Trophoblast cell (in vitro differentiated cells and primary cell): Measurements from ENCODE around the gene AOAH.

Experiments used
- DNase-seq, 2 donors: peaks; one replicate each; pipeline ENCODE4 v3.0.0-alpha.2; 2016
- H2AFZ ChIP-seq: 2 replicates; pipeline ENCODE4 v1.6.1; 2013; ENCODE audit warnings: low read length, moderate library complexity, mild to moderate bottlenecking; ENCODE audit not compliant: insufficient read depth, poor library complexity
- H2AK5ac ChIP-seq: 2 replicates; pipeline ENCODE4 v1.6.1; 2013; ENCODE audit warnings: mild to moderate bottlenecking, low read length
- H2BK120ac ChIP-seq: 2 replicates; pipeline ENCODE4 v1.6.1; 2013; ENCODE audit warnings: low read length, mild to moderate bottlenecking, moderate library complexity; ENCODE audit not compliant: insufficient read depth, poor library complexity
- H2BK12ac ChIP-seq: 2 replicates; pipeline ENCODE4 v1.6.1; 2013; ENCODE audit warnings: mild to moderate bottlenecking, low read length, moderate library complexity
- H2BK5ac ChIP-seq: 2 replicates; pipeline ENCODE4 v1.6.1; 2013; ENCODE audit warnings: low read length, low read depth, moderate library complexity, mild to moderate bottlenecking; ENCODE audit not compliant: poor library complexity
- H3K14ac ChIP-seq: 2 replicates; pipeline ENCODE4 v1.6.1; 2013; ENCODE audit warnings: mild to moderate bottlenecking, low read length
- H3K18ac ChIP-seq: 2 replicates; pipeline ENCODE4 v1.6.1; 2013; ENCODE audit warnings: mild to moderate bottlenecking, low read length
- H3K23ac ChIP-seq: 2 replicates; pipeline ENCODE4 v1.6.1; 2013; ENCODE audit warnings: low read length
- H3K27ac ChIP-seq: 2 replicates; pipeline ENCODE4 v1.5.1; 2013; ENCODE audit warnings: low read depth, mild to moderate bottlenecking, inconsistent platforms, low read length, moderate library complexity
- H3K27me3 ChIP-seq: 2 replicates; pipeline ENCODE4 v1.6.1; 2013; ENCODE audit warnings: inconsistent platforms, mild to moderate bottlenecking, low read length, moderate library complexity; ENCODE audit not compliant: insufficient read depth
- H3K36me3 ChIP-seq, 2 experiments: 1 replicate in 1 of 2; 2 replicates in 1 of 2; pipeline ENCODE4 v1.6.1; 2013; ENCODE audit warnings: low read length in 2 of 2, mild to moderate bottlenecking in 2 of 2, moderate library complexity in 1 of 2; ENCODE audit not compliant: insufficient read depth in 2 of 2, control insufficient read depth in 1 of 2
- H3K4ac ChIP-seq: 2 replicates; pipeline ENCODE4 v1.6.1; 2013; ENCODE audit warnings: low read depth, mild to moderate bottlenecking, low read length, moderate library complexity
- H3K4me1 ChIP-seq, 2 experiments: 1 replicate in 1 of 2; 2 replicates in 1 of 2; pipeline ENCODE4 v1.6.1; 2013; ENCODE audit warnings: low read length in 2 of 2, mild to moderate bottlenecking in 2 of 2, moderate library complexity in 1 of 2; ENCODE audit not compliant: insufficient read depth in 2 of 2, control insufficient read depth in 1 of 2
- H3K4me2 ChIP-seq: 2 replicates; pipeline ENCODE4 v1.6.1; 2013; ENCODE audit warnings: inconsistent platforms, mild to moderate bottlenecking, low read length, moderate library complexity
- H3K4me3 ChIP-seq: 2 replicates; pipeline ENCODE4 v1.5.1; 2013; ENCODE audit warnings: mild to moderate bottlenecking, low read depth, low read length, inconsistent platforms
- H3K79me1 ChIP-seq: one replicate; pipeline ENCODE4 v1.6.1; 2013; ENCODE audit warnings: low read length
- H3K79me2 ChIP-seq: 2 replicates; pipeline ENCODE4 v1.6.1; 2013; ENCODE audit warnings: low read length, mild to moderate bottlenecking; ENCODE audit not compliant: control insufficient read depth, insufficient read depth, poor library complexity
- H3K9ac ChIP-seq: 2 replicates; pipeline ENCODE4 v1.6.1; 2013; ENCODE audit warnings: mild to moderate bottlenecking, low read length
- H3K9me3 ChIP-seq: 2 replicates; pipeline ENCODE4 v1.6.1; 2013; ENCODE audit warnings: low read depth, mild to moderate bottlenecking, control low read depth, inconsistent platforms, low read length; ENCODE audit not compliant: insufficient read depth
- H4K12ac ChIP-seq: 2 replicates; pipeline ENCODE4 v1.6.1; 2013; ENCODE audit warnings: low read depth, mild to moderate bottlenecking, low read length, moderate library complexity
- H4K8ac ChIP-seq: 2 replicates; pipeline ENCODE4 v1.6.1; 2013; ENCODE audit warnings: low read depth, mild to moderate bottlenecking, low read length, moderate library complexity
- H4K91ac ChIP-seq: one replicate; pipeline ENCODE4 v1.6.1; 2013; ENCODE audit warnings: low read depth, mild to moderate bottlenecking, low read length, moderate library complexity
- WGBS: extraction: QIAGEN DNeasy Blood & Tissue Kit; methylation state at CpG from one replicate; pipeline ENCODE4 v1.1.7; 2013; ENCODE audit warnings: missing lambda C conversion rate; ENCODE audit not compliant: insufficient read length, insufficient coverage; ENCODE audit errors: extremely low coverage; 5-methylcytosine and 5-hydroxymethylcytosine counted together

AOAH gene

GRCh38 chr7:36742911-36743775, 18.8 kb upstream of the AOAH start:
- H3K4me2 ChIP-seq, result no peak overlapping the region
- H2BK5ac ChIP-seq, result no peak overlapping the region
- H3K79me2 ChIP-seq, result no peaks in the 10 kb centered on the region
- no peak overlapping the region for H4K8ac ChIP-seq
- H3K79me1 ChIP-seq, result no peaks in the 10 kb centered on the region
- H3K4me1 ChIP-seq, result peaks cover 0 to 5% of the 10 kb centered on the region in 2 experiments
- H3K9ac ChIP-seq, result no peak overlapping the region
- no peaks in the 10 kb centered on the region for H3K9me3 ChIP-seq
- no peak overlapping the region for H3K14ac ChIP-seq
- peak in 1 of 2 donors; percentile 36 for DNase-seq
- H3K4ac ChIP-seq, result no peak overlapping the region
- H3K27ac ChIP-seq, result no peak overlapping the region
- no peak overlapping the region for H2AK5ac ChIP-seq
- H2BK120ac ChIP-seq, result no peak overlapping the region
- no peaks in the 10 kb centered on the region for H3K36me3 ChIP-seq
- H3K27me3 ChIP-seq, result no peaks in the 10 kb centered on the region
- no peak overlapping the region for H4K91ac ChIP-seq
- no peak overlapping the region for H3K4me3 ChIP-seq
- no peak overlapping the region for H2BK12ac ChIP-seq
- no peak overlapping the region for H4K12ac ChIP-seq
- H3K23ac ChIP-seq, result no peak overlapping the region
- H2AFZ ChIP-seq, result no peak overlapping the region
- no peak overlapping the region for H3K18ac ChIP-seq
- no CpG with 5 or more reads among the region's 6 CpGs for WGBS

DNA sequence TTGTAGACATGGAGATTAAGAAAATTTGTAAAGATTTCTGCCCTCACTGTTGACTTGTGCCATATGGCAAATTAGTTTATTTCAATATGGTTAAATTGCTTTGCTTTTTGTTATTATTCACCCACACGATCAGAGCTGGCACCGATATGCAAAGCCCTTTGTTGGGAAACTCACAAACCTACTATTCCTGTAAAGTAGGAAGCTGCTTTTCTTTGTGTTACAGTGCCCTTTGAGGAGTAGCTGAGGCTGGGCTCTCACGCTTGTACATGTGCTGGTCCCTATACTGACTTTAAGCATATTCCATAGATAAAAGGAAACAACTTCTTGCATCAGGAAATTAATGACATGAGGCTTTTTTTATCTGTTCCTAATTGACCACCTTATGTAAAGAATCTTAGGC, 17.6 kb upstream of the AOAH start:
- no peak overlapping the region for H2BK12ac ChIP-seq
- no peaks in the 10 kb centered on the region for H3K79me1 ChIP-seq
- H3K4me1 ChIP-seq, result peaks cover 0 to 2% of the 10 kb centered on the region in 2 experiments
- no peaks in the 10 kb centered on the region for H3K36me3 ChIP-seq
- H3K79me2 ChIP-seq, result no peaks in the 10 kb centered on the region
- no peak overlapping the region for H2AFZ ChIP-seq
- no peak for DNase-seq
- no peak overlapping the region for H3K4ac ChIP-seq
- no CpG with 5 or more reads among the region's 3 CpGs for WGBS
- no peak overlapping the region for H2BK5ac ChIP-seq
- H2AK5ac ChIP-seq, result no peak overlapping the region
- no peaks in the 10 kb centered on the region for H3K9me3 ChIP-seq
- H3K23ac ChIP-seq, result no peak overlapping the region
- H4K12ac ChIP-seq, result no peak overlapping the region
- H3K9ac ChIP-seq, result no peak overlapping the region
- H3K4me3 ChIP-seq, result no peak overlapping the region
- no peak overlapping the region for H4K8ac ChIP-seq
- H3K14ac ChIP-seq, result no peak overlapping the region
- H3K27me3 ChIP-seq, result no peaks in the 10 kb centered on the region
- no peak overlapping the region for H3K18ac ChIP-seq
- H4K91ac ChIP-seq, result no peak overlapping the region
- H3K4me2 ChIP-seq, result no peak overlapping the region
- no peak overlapping the region for H2BK120ac ChIP-seq
- H3K27ac ChIP-seq, result no peak overlapping the region

DNA sequence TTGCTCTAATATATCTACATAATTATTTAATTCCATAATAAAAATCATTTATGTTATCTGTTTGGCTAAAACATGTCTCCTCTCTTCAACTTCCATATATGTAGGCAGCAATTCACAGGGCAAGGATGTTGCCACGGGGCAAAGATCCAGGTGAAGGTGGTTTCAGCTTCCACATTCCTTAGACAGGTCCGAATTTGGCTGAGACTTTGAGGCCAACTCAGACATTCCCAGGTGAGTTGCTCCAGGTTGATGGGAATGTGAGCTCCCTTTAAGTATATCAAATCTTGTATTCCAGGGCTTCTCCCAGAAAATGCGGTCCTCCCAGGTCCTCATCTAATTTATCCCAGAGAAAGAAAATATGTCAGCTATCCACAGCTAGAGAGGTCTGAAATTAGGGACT, 15.1 kb upstream of the AOAH start:
- Histone ChIP-seq H3K79me1 (no peaks in the 10 kb centered on the region), H3K4me1 (no peaks in the 10 kb centered on the region), H4K8ac (no peak overlapping the region), H2AK5ac (no peak overlapping the region), H3K4me2 (no peak overlapping the region), H3K27me3 (no peaks in the 10 kb centered on the region), H3K18ac (no peak overlapping the region), H3K9me3 (no peaks in the 10 kb centered on the region), H4K91ac (no peak overlapping the region), H2BK5ac (no peak overlapping the region), H3K14ac (no peak overlapping the region), H2BK12ac (no peak overlapping the region), H3K27ac (no peak overlapping the region), H3K4me3 (no peak overlapping the region), H3K36me3 (no peaks in the 10 kb centered on the region), H3K9ac (no peak overlapping the region), H3K23ac (no peak overlapping the region), H3K4ac (no peak overlapping the region), H4K12ac (no peak overlapping the region), H3K79me2 (no peaks in the 10 kb centered on the region), H2BK120ac (no peak overlapping the region), H2AFZ (no peak overlapping the region)
- DNase-seq, result no peak
- no CpG with 5 or more reads among the region's 3 CpGs for WGBS

DNA sequence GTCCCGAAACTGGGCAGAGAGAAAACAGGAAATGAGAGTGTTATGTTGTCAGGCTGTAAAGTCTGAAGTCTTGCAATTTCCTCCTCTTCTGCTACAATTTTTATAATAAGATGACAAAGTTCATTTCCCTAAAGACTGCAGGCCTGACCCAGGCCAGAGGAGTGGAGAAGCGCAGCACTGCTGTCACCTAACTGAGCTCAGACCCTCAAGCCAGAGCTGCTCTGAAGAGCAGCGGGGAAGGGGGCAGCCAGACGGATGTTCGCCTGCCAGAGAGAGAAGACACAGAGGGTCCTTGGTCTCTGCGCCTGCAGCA, 12.6 kb upstream of the AOAH start:
- Histone ChIP-seq H3K9me3 (no peaks in the 10 kb centered on the region), H4K8ac (no peak overlapping the region), H3K4me2 (no peak overlapping the region), H3K4me3 (no peak overlapping the region), H3K4me1 (no peaks in the 10 kb centered on the region), H2BK12ac (no peak overlapping the region), H3K79me1 (no peaks in the 10 kb centered on the region), H2AK5ac (no peak overlapping the region), H3K27me3 (no peaks in the 10 kb centered on the region), H2BK5ac (no peak overlapping the region), H3K36me3 (no peaks in the 10 kb centered on the region), H3K4ac (no peak overlapping the region), H3K14ac (no peak overlapping the region), H3K9ac (no peak overlapping the region), H3K18ac (no peak overlapping the region), H4K12ac (no peak overlapping the region), H3K79me2 (no peaks in the 10 kb centered on the region), H4K91ac (no peak overlapping the region), H3K27ac (no peak overlapping the region), H3K23ac (no peak overlapping the region), H2AFZ (no peak overlapping the region), H2BK120ac (no peak overlapping the region)
- peak in 1 of 2 donors; percentile 24 for DNase-seq
- no CpG with 5 or more reads among the region's 6 CpGs for whole genome bisulfite sequencing
